GM21529 (cell line): ENCODE results near the gene FBRSL1.
"Not testable (repeated sequence)": the region's sequence is repeated elsewhere in the genome, so short reads cannot be mapped to it uniquely, and the experiment has no call there.

Experiments
- ATAC-seq: cut with Tn5 transposase; IDR thresholded peaks from one replicate; pipeline ENCODE4 v1.9.1; 2021; ENCODE audit not compliant: unreplicated experiment

Gene FBRSL1

GRCh38 chr12:132489602-132490266 is at the start of gene FBRSL1:
FBRSL1 (plus strand) TSS chr12:132490151.
- ATAC-seq, result peak; percentile 61

DNA sequence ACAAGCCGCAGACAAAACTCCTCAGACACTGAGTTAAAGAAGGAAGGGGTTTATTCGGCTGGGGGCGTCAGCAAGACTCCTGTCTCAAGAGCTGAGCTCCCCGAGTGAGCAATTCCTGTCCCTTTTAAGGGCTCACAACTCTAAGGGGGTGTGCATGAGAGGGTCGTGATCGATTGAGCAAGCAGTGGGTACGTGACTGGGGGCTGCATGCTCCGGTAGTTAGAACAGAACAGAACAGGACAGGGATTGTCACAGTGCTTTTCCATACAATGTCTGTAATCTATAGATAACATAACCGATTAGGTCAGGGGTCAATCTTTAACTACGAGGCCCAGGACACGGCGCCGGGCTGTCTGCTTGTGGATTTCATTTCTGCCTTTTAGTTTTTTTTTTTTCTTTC is 49.5 kb upstream of the FBRSL1 start:
- ATAC-seq, result not testable (repeated sequence)

GRCh38 chr12:132441871-132442863 is 47.8 kb upstream of the FBRSL1 start:
- no peak for ATAC-seq

DNA sequence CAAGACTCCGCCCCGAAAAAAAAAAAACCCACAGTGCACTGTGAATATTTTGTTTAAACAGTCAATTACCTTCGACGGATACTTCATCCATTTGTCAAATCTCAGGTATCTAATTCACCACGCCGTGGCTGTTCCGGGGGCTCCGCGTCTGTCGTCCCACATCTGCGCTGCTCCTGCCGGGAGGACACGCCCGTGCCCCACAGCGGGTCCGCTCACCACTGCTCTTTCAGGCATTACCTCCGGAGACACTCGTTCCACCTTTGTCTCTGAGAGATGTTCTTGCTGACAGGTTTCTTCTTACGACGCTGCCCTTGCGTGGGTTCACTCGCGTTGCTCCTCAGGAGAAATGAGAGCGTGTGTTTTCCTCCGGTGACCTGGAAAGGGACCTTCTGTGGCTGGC is 46.9 kb upstream of the FBRSL1 start:
- ATAC-seq, result no peak

- no peak for ATAC-seq
Observed at GRCh38 chr12:132444283-132444682, 45.7 kb upstream of the FBRSL1 start.

GRCh38 chr12:132444957-132445883 is 44.7 kb upstream of the FBRSL1 start:
- ATAC-seq, result peak; percentile 35

DNA sequence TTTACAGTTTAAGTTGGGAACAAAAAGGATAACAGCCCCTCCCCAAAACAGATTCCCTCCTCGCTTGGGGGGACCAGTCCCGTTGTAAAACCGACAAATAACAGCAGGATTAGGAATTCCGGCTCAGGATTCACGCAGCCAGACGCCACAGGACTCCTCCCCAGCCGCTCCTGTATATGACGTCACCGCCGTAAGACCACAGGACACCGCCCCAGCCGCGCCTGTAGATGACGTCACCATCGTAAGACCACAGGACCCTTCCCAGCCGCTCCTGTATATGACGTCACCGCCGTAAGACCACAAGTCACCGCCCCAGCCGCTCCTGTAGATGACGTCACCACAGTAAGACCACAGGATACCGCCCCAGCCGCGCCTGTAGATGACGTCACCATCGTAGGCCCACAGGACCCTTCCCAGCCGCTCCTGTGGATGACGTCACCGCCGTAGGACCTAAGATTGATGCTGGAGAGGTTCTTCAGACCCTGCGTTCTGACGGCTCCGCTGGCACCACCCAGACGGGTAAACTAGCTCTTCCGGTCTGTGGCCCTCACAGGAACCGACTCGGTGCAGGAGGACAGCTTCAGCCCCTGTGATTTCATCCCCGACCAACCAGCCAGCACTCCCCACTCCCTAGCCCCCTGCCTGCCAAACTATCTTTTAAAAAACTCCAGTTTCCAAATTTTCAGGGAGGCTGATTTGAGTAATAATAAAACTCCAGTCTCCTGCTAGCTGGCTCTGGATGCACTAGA is 43.9 kb upstream of the FBRSL1 start:
- no peak for ATAC-seq

DNA sequence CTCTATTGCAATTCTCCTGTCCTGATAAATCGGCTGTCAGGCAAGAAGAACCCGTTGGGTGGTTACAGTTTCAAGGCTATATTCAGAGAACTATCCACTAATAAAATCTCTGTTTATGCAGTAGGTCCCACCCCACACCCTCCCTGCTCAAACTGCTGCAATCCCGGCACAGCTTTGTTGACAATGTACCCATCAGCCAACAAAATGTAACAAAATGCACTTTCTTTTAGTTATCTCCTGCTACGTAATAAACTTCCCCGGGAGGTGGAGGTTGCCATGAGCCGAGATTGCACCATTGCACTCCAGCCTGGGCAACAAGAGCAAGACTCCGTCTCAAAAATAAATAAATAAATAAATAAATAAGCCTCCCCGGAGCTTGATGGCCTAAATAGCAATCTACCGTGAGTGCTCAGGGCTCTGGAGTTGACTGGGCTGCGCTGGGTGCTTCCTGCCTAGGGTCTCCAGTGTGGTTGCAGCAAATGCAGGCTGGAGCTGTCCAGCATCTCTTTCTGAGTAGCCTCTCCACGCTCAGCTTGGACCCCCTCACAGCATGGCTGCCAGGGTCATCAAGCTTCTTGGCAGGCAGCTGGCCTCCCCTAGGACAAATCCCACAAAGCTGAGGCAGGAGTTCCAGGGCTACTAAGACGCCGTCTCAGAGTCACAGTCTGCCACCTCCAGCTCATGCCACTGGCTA is 43.2 kb upstream of the FBRSL1 start:
- no peak for ATAC-seq

- no peak for ATAC-seq
Observed at GRCh38 chr12:132447327-132447720, 42.6 kb upstream of the FBRSL1 start.

GRCh38 chr12:132447731-132448462 is 42.1 kb upstream of the FBRSL1 start:
- ATAC-seq, result no peak

DNA sequence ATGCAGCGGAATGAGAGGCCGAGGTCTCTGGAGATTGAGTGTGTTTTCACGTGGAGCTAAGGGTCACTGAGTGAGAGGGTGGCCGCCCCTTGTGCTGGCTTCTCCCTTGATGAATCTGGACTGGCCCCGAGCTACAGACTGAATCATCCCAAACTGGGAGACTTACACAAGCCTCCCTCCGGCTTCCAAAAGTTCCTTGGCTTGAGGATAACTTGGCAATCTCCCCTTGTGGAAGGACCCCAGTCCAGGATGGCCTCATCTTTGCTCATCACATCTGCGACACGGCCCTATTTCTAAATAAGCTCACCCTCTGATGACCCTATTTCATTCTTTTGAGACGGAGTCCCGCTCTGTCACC is 41.5 kb upstream of the FBRSL1 start:
- no peak for ATAC-seq

DNA sequence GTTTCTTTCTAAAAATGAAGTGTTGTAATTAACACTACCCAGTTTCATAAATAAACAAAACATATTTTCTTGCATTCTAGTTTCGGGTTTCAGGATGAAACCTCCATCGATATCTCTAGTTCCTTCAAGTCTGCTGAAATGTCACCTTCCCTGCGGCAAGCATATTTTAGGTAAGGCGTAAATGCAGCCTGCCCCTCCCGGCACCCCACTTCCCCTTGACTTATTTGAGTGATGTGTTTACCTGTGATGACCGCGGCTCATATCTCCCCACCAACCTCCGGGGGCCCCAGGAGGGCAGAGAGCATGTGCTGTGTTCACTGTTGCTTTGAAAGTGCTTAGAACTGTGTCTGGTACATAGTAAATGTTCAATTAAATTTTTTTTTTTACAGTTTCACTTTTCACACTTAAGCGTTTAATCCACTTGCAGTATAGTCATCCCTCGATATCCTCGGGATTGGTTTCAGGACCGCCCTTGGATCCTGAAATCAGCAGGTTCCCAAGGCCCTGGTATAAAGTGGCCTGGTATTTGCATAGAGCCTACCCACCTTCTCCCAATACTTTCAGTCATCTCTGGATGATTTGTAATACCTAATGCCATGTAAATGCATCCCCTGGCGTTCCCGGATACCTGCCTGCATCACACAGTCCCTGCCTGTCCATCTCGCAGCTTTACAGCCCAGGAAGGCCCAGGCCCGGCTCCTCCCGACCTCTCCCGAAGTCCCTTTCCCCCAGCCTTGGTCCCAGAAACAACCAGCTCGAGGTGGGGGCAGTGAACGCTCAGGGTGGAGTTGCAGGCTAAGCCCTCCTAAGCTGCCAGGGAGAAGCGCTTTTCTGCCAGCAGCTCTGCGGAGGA is 40.2 kb upstream of the FBRSL1 start:
- ATAC-seq, result peak; percentile 72

- ATAC-seq, result no peak
Observed at GRCh38 chr12:132450418-132451171, 39.4 kb upstream of the FBRSL1 start.

GRCh38 chr12:132451172-132451835 is 38.6 kb upstream of the FBRSL1 start:
- no peak for ATAC-seq

GRCh38 chr12:132451836-132452195 is 38.1 kb upstream of the FBRSL1 start:
- ATAC-seq, result no peak

GRCh38 chr12:132452596-132453350 is 37.2 kb upstream of the FBRSL1 start:
- ATAC-seq, result no peak
